Measurements from ENCODE around the gene DNMBP.

DNA sequence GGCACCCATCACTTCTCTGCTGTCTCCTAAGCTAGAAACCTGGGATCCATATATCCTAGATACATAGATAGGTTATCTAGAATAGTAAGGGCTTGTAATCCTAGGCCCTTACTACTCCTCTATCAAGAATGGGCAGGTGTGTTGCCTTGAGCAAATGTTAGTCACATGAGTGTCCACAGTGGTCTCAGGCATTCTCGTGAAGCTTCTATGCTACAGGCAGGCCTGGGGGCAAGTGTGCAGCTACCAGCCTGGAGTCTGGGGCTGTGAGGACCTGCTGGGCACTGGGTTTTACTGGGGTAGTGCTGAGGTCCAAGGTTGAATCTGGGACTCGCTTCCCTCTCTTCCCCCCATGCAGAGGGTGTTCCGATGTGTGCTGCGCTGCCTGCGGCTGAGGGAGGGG lies 135.9 kb downstream of the DNMBP start:
- no peak for TF ChIP-seq ZNF274 (IDR thresholded peaks at IDR 0.05; ENCODE audit: low read depth, low read length)
- TF ChIP-seq YY1 (IDR thresholded peaks at IDR 0.05; ENCODE audit: insufficient read depth, insufficient read length): no peak

Measured in NT2/D1 (cell line).